GM12878 (cell line): ENCODE results near the gene PLXNA4. TPM values are rescaled to one million over a fixed set of nuclear protein-coding genes. Genes with fewer than 3 reads are reported as not detected.

Experiments used
- ATAC-seq: fragments of 200-7000 bp; cut with Tn5 transposase; 3 replicates; pipeline ENCODE4 v1.9.1; 2020; ENCODE audit warnings: mild to moderate bottlenecking, moderate library complexity
- BruUV-seq: library from RNA; stranded (reverse); fragments of 400-500 nt; replicated peaks from 2 replicates; lab custom pipeline; 2021; lab: Mats Ljungman, UMichigan
- CTCF ChIA-PET: fragments of 300-600 bp; sonication (Branson Sonifier 250); formaldehyde crosslinking; extraction: SDS; loops from one replicate; lab custom pipeline; 2021; ENCODE audit warnings: inconsistent platforms; lab: Yijun Ruan, JAX
- POLR2A ChIA-PET: fragments of 350-600 bp; formaldehyde crosslinking; extraction: SDS; loops from one replicate; lab custom pipeline; 2021; ENCODE audit warnings: inconsistent platforms; lab: Charles Lee
- RAD21 ChIA-PET: fragments of 300-600 bp; sonication (Branson Sonifier 250); formaldehyde crosslinking; loops from one replicate; lab custom pipeline; 2023; ENCODE audit warnings: antibody characterized with exemption; ENCODE audit not compliant: unreplicated experiment; lab: Charles Lee
- SMC1A ChIA-PET: fragments of 300-600 bp; sonication (Branson Sonifier 250); formaldehyde crosslinking; loops from one replicate; lab custom pipeline; 2023; ENCODE audit not compliant: unreplicated experiment, uncharacterized antibody; lab: Charles Lee
- DNase-seq: peaks from one replicate; pipeline ENCODE4 v3.0.0-alpha.2; 2011; ENCODE audit warnings: low read depth, low spot score
- FAIRE-seq: peaks from 3 replicates; lab custom pipeline; 2011; peaks lifted over from hg19 to GRCh38; lab: Jason Lieb, UNC
- H2AFZ ChIP-seq: 2 replicates; pipeline ENCODE4 v1.6.0; 2011; ENCODE audit warnings: low read depth, low read length, control low read depth; ENCODE audit not compliant: control insufficient read depth
- H3K27ac ChIP-seq: 2 replicates; pipeline ENCODE4 v1.5.1; 2011; ENCODE audit warnings: control low read depth; ENCODE audit not compliant: control insufficient read depth, insufficient read depth
- H3K27me3 ChIP-seq, 2 experiments: replicated peaks in 1 of 2; 2 replicates each; pipeline versions ENCODE4 v1.6.0 to v1.6.1; 2011; ENCODE audit warnings: low read length in 1 of 2; ENCODE audit not compliant: control insufficient read depth in 2 of 2, insufficient read depth in 2 of 2
- H3K36me3 ChIP-seq, 2 experiments: 2 replicates each; pipeline ENCODE4 v1.5.1; 2011; ENCODE audit warnings: low read length in 1 of 2; ENCODE audit not compliant: control insufficient read depth in 2 of 2, insufficient read depth in 2 of 2
- H3K4me1 ChIP-seq: 2 replicates; pipeline ENCODE4 v1.6.1; 2011; ENCODE audit warnings: mild to moderate bottlenecking, low read length, moderate library complexity, mixed read lengths; ENCODE audit not compliant: control insufficient read depth, insufficient read depth
- H3K4me2 ChIP-seq: 2 replicates; pipeline ENCODE4 v1.6.0; 2011; ENCODE audit warnings: control low read depth; ENCODE audit not compliant: control insufficient read depth, insufficient read depth
- H3K4me3 ChIP-seq: fragments of 200-600 bp; sonication (generic); 2 replicates; pipeline ENCODE4 v1.5.1; 2016
- H3K79me2 ChIP-seq: 2 replicates; pipeline ENCODE4 v1.6.0; 2011; ENCODE audit warnings: low read length; ENCODE audit not compliant: control insufficient read depth, insufficient read depth
- H3K9ac ChIP-seq: 2 replicates; pipeline ENCODE4 v1.8.0; 2011; ENCODE audit warnings: low read length, control low read depth, mixed read lengths; ENCODE audit not compliant: control insufficient read depth, insufficient read depth
- H3K9me3 ChIP-seq: replicated peaks from 3 replicates; pipeline ENCODE4 v1.5.1; 2011; ENCODE audit warnings: mild to moderate bottlenecking, low read length; ENCODE audit not compliant: control insufficient read depth, insufficient read depth
- H4K20me1 ChIP-seq: 2 replicates; pipeline ENCODE4 v1.6.0; 2011; ENCODE audit not compliant: control insufficient read depth, insufficient read depth
- CTCF ChIP-seq, 3 experiments: IDR thresholded peaks in 2 of 3; conservative IDR thresholded peaks in 1 of 3; 2 replicates each; pipeline ENCODE4 v1.5.1; 2011; ENCODE audit warnings: low read depth in 3 of 3, low read length in 3 of 3, mild to moderate bottlenecking in 3 of 3, control low read depth in 2 of 3, moderate library complexity in 2 of 3, inconsistent platforms in 1 of 3, mixed read lengths in 1 of 3; ENCODE audit not compliant: control insufficient read depth in 2 of 3, insufficient read depth in 1 of 3; ENCODE audit errors: extremely low read depth in 1 of 3
- TCF7 ChIP-seq: IDR thresholded peaks from 2 replicates; pipeline ENCODE4 v1.6.1; 2014; ENCODE audit warnings: antibody characterized with exemption, borderline replicate concordance
- WGBS: methylation state at CpG from one replicate; pipeline ENCODE4 v1.1.6; 2016; ENCODE audit warnings: low lambda C conversion rate; ENCODE audit not compliant: insufficient replicate concordance, insufficient coverage; ENCODE audit errors: missing lambda C conversion rate; 5-methylcytosine and 5-hydroxymethylcytosine counted together
- in situ Hi-C: fragments of 300-500 bp; cut with MboI; formaldehyde crosslinking; loops from 9 replicates; pipeline ENCODE4 v1.14.3; 2018; ENCODE audit warnings: mixed read lengths
- intact Hi-C: fragments of 100-400 bp; cut with micrococcal nuclease; formaldehyde crosslinking; loops from one replicate; pipeline ENCODE4 v1.14.2; 2022; ENCODE audit not compliant: unreplicated experiment
- polyA plus RNA-seq, 11 experiments: library from polyadenylated mRNA; depleted of rRNA in 4 of 11; unstranded in 6 of 11; stranded (reverse) in 5 of 11; fragments of >200 nt; fragmentation: Nextera tagmentation in 4 of 11; fragmentation: Illumina TruSeq in 1 of 11; extraction: Ambion mirVana in 4 of 11; extraction: Trizol in 1 of 11; gene quantifications; 1 replicate in 1 of 11; 2 replicates in 10 of 11; pipeline versions ENCODE4 v1.2.1 to v1.2.3, GENCODE V29; 2011 to 2016; ENCODE audit warnings: inconsistent platforms in 2 of 11, missing spikeins in 2 of 11, low read depth in 1 of 11
- total RNA-seq, 4 experiments: library from RNA; depleted of rRNA in 3 of 4; stranded (reverse); fragments of >200 nt in 3 of 4; fragmentation: Illumina TruSeq in 1 of 4; extraction: Trizol in 1 of 4; gene quantifications; 2 replicates each; pipeline versions ENCODE4 v1.2.1 to v1.2.3, GENCODE V29; 2013 to 2021

Gene PLXNA4
- total and polyA plus RNA-seq, 10 of the 15 experiments (the other 5 are each of a cell fraction or from before 2014, with no cell fraction given), result 0.03 TPM; not detected in 9

- no peak overlapping the region for H2AFZ ChIP-seq
- H3K36me3 ChIP-seq, result no peaks in the 10 kb centered on the region
- intact Hi-C loops, result loop anchor here (1.0 to 10.0 kb wide), 3 partner anchors 262 to 891 kb away; no protein-coding TSS in a partner anchor
- H3K79me2 ChIP-seq, result no peaks in the 10 kb centered on the region
- no peak overlapping the region for H3K4me2 ChIP-seq
- no peaks in the 10 kb centered on the region for H3K9me3 ChIP-seq
- no peak for DNase-seq
- TF ChIP-seq TCF7 (no peak), CTCF (IDR thresholded peaks at IDR 0.05 in 2 of 3, conservative IDR thresholded peaks at IDR 0.05 in 1 of 3; ENCODE audit: control insufficient read depth in 2 of 3, extremely low read depth in 1 of 3, insufficient read depth in 1 of 3, low read depth in 3 of 3, low read length in 3 of 3) (0 out of 6 replicates have a peak, but pooled peaks of 1 of the 3 experiments have one; percentile 3)
- no peak overlapping the region for H3K4me3 ChIP-seq
- peaks cover 9 to 10% of the 10 kb centered on the region in 2 experiments for H3K27me3 ChIP-seq
- no TSS peak for BruUV-seq
- H3K4me1 ChIP-seq, result no peaks in the 10 kb centered on the region
- no peak for FAIRE-seq
- SMC1A ChIA-PET, result interaction anchor here (0.6 to 1.5 kb wide), 14 partner anchors 11 to 892 kb away, joined by 3 to 8 read pairs (median 4); no protein-coding TSS in a partner anchor
- RAD21 ChIA-PET, result interaction anchor here (0.9 to 1.6 kb wide), 6 partner anchors 261 to 891 kb away, joined by 4 to 16 read pairs (median 8); no protein-coding TSS in a partner anchor
- no peak overlapping the region for H3K9ac ChIP-seq
- H4K20me1 ChIP-seq, result no peaks in the 10 kb centered on the region
- 0% methylated on average over 1 of the region's 1 CpG for WGBS
- in situ Hi-C loops, result no loop called here
- peak; percentile 52; the same call in 2 of the 3 replicates for ATAC-seq
- CTCF ChIA-PET, result interaction anchor here (0.6 to 2.1 kb wide), 37 partner anchors 9 to 1098 kb away, joined by 3 to 41 read pairs (median 4); no protein-coding TSS in a partner anchor
- POLR2A ChIA-PET, result no interaction called here
- no peak overlapping the region for H3K27ac ChIP-seq
These were observed 4.0 kb upstream of the PLXNA4 start for GRCh38 chr7:132580277-132580676.
